GM12873 (cell line): ENCODE measurements around the gene NIT1.

Experiments used
- TF ChIP-seq, protein P1 (sequence below): IDR thresholded peaks from 2 replicates; pipeline ENCODE4 v1.5.1; 2012; ENCODE audit warnings: low read depth, mild to moderate bottlenecking, moderate library complexity, low read length, control low read depth; ENCODE audit not compliant: insufficient read depth; ENCODE audit errors: missing control alignments

NIT1 gene

DNA sequence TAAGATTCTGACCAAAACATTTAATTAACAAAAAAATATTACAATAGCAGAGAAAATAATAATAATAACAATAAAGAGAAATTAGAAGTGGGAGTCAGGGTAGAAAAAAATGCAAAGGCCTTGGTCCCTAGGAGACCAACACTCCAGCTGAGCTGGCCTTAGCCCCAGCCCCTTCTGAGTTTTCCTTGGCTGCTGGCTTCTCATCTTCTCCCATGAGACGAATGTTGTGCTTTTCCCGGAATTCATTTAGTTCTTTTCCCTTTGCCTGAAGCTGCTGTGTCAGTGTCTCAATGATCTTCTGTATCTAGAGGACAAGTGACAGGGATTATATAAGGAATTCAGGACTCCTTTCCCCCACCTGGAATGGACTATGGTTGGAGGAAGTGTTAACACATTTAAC is 17.3 kb upstream of the NIT1 start:
- TF ChIP-seq, protein P1, sequence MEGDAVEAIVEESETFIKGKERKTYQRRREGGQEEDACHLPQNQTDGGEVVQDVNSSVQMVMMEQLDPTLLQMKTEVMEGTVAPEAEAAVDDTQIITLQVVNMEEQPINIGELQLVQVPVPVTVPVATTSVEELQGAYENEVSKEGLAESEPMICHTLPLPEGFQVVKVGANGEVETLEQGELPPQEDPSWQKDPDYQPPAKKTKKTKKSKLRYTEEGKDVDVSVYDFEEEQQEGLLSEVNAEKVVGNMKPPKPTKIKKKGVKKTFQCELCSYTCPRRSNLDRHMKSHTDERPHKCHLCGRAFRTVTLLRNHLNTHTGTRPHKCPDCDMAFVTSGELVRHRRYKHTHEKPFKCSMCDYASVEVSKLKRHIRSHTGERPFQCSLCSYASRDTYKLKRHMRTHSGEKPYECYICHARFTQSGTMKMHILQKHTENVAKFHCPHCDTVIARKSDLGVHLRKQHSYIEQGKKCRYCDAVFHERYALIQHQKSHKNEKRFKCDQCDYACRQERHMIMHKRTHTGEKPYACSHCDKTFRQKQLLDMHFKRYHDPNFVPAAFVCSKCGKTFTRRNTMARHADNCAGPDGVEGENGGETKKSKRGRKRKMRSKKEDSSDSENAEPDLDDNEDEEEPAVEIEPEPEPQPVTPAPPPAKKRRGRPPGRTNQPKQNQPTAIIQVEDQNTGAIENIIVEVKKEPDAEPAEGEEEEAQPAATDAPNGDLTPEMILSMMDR, result no peak

GRCh38 chr1:161106431-161106830 is 11.5 kb upstream of the NIT1 start:
- TF ChIP-seq, protein P1, result no peak

DNA sequence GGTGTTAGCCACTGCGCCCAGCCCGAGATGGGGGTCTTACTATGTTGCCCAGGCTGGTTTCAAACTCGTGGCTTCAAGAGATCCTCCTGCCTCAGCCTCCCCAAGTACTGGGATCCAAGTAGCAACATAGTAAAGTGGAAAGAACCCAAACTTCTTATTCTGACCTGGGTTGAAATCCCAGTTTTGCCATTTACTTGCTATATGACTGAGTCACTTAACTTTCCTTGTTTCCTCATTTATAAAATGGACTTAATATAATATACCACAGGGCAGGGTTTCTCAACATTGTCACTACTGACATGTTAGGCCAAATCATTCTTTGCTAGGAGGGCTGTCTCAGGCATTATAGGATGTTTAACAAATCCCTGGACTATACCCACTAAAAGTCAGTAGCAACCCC is 6.8 kb upstream of the NIT1 start:
- TF ChIP-seq, protein P1, result no peak

- TF ChIP-seq, protein P1, result no peak
Measured at GRCh38 chr1:161111527-161111926, 6.4 kb upstream of the NIT1 start.

DNA sequence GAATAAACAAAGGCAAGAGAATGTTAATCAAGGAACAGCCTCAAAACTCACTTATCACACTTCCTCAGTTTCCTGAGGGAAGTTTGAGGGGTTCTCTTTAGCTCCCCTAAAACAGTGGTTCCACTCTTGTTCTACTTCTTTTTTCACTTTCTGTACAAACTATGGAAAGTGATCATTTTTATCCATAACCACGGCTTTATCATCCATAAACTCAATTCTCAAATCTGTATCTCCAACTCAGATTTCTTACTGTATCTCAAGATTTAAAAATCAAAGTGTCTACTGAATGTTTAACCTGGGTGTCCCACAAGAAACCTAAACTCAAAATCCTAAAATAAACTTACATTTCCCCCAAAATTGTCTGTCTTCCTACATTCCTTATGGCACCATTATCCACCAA is 4.0 kb upstream of the NIT1 start:
- TF ChIP-seq, protein P1, result no peak

- TF ChIP-seq, protein P1, result no peak
Measured at GRCh38 chr1:161114556-161114955, 3.3 kb upstream of the NIT1 start.

GRCh38 chr1:161115132-161115711 is 2.7 kb upstream of the NIT1 start:
- TF ChIP-seq, protein P1, result no peak
